Activated CD4-positive, alpha-beta memory T cell treated with anti-CD3 and anti-CD28 coated beads for 36 hours (primary cell): ENCODE results near the gene PACS2. TPM values are rescaled to one million over a fixed set of nuclear protein-coding genes. Genes with fewer than 3 reads are reported as not detected.

Source experiments
- CTCF ChIA-PET: fragments of 350-600 bp; sonication (Branson Sonifier 250); formaldehyde crosslinking; loops from one replicate; lab custom pipeline; 2021; ENCODE audit warnings: antibody characterized with exemption, inconsistent platforms; lab: Charles Lee
- POLR2A ChIA-PET: fragments of 350-600 bp; sonication (Branson Sonifier 250); formaldehyde crosslinking; loops from one replicate; lab custom pipeline; 2021; ENCODE audit warnings: antibody characterized with exemption; lab: Charles Lee
- DNase-seq: peaks from one replicate; pipeline ENCODE4 v3.0.0-alpha.2; 2020
- H3K27ac Mint-ChIP-seq: one replicate; pipeline ENCODE4 v1.8.0; 2021; ENCODE audit warnings: mixed read lengths
- H3K27me3 Mint-ChIP-seq: one replicate; pipeline ENCODE4 v1.8.0; 2021; ENCODE audit warnings: mixed read lengths
- H3K36me3 Mint-ChIP-seq: one replicate; pipeline ENCODE4 v1.8.0; 2021; ENCODE audit warnings: mixed read lengths
- H3K4me1 Mint-ChIP-seq: one replicate; pipeline ENCODE4 v1.8.0; 2021; ENCODE audit warnings: low read depth, mixed read lengths
- H3K4me3 Mint-ChIP-seq: one replicate; pipeline ENCODE4 v1.8.0; 2021; ENCODE audit warnings: mild to moderate bottlenecking, mixed read lengths
- H3K9me3 Mint-ChIP-seq: one replicate; pipeline ENCODE4 v1.8.0; 2021; ENCODE audit warnings: mixed read lengths
- intact Hi-C: fragments of 100-400 bp; cut with micrococcal nuclease; formaldehyde crosslinking; loops from one replicate; pipeline ENCODE4 v1.15.1; 2023
- total RNA-seq, 2 experiments: library from RNA; stranded (reverse); gene quantifications; one replicate each; pipeline ENCODE4 v1.2.3, GENCODE V29; 2021

Gene PACS2
- total RNA-seq, 2 experiments from 2014 or later = 32.3 to 36.6 TPM

GRCh38 chr14:105440554-105440900 is 126.0 kb downstream of the PACS2 start:
- CTCF ChIA-PET = no interaction called here
- Mint-ChIP-seq H3K36me3 (peaks cover 3% of the 10 kb centered on the region), H3K9me3 (no peaks in the 10 kb centered on the region), H3K27me3 (no peaks in the 10 kb centered on the region), H3K4me1 (peaks cover 3% of the 10 kb centered on the region), H3K27ac (no peak overlapping the region), H3K4me3 (no peak overlapping the region)
- intact Hi-C loops = no loop called here
- POLR2A ChIA-PET = no interaction called here
- DNase-seq = no peak

GRCh38 chr14:105440992-105441391 is 126.4 kb downstream of the PACS2 start:
- no peak for DNase-seq
- Mint-ChIP-seq H3K27me3 (no peaks in the 10 kb centered on the region), H3K9me3 (no peaks in the 10 kb centered on the region), H3K36me3 (peaks cover 3% of the 10 kb centered on the region), H3K4me1 (peaks cover 3% of the 10 kb centered on the region), H3K4me3 (no peak overlapping the region), H3K27ac (no peak overlapping the region)
- intact Hi-C loops = no loop called here
- CTCF ChIA-PET = no interaction called here
- POLR2A ChIA-PET = no interaction called here

GRCh38 chr14:105442125-105442524 is 127.6 kb downstream of the PACS2 start:
- ChIA-PET CTCF (no interaction called here), POLR2A (no interaction called here)
- Mint-ChIP-seq H3K9me3 (no peaks in the 10 kb centered on the region), H3K27me3 (no peaks in the 10 kb centered on the region), H3K4me3 (no peak overlapping the region), H3K27ac (no peak overlapping the region), H3K36me3 (peaks cover 3% of the 10 kb centered on the region), H3K4me1 (no peaks in the 10 kb centered on the region)
- no peak for DNase-seq
- intact Hi-C loops = no loop called here

GRCh38 chr14:105442834-105443233 is 128.3 kb downstream of the PACS2 start:
- no peak overlapping the region for H3K27ac Mint-ChIP-seq
- no peak for DNase-seq
- no peaks in the 10 kb centered on the region for H3K4me1 Mint-ChIP-seq
- H3K9me3 Mint-ChIP-seq = no peaks in the 10 kb centered on the region
- CTCF ChIA-PET = no interaction called here
- POLR2A ChIA-PET = no interaction called here
- intact Hi-C loops = no loop called here
- H3K4me3 Mint-ChIP-seq = no peak overlapping the region
- H3K36me3 Mint-ChIP-seq = peaks cover 3% of the 10 kb centered on the region
- H3K27me3 Mint-ChIP-seq = no peaks in the 10 kb centered on the region

- no peaks in the 10 kb centered on the region for H3K27me3 Mint-ChIP-seq
- H3K9me3 Mint-ChIP-seq = no peaks in the 10 kb centered on the region
- no peak overlapping the region for H3K4me3 Mint-ChIP-seq
- peaks cover 3% of the 10 kb centered on the region for H3K36me3 Mint-ChIP-seq
- ChIA-PET CTCF (interaction anchor here (0.8 to 1.4 kb wide), 2 partner anchors 74 to 309 kb away, joined by 3 to 5 read pairs; no protein-coding TSS in a partner anchor), POLR2A (no interaction called here)
- no peak for DNase-seq
- H3K27ac Mint-ChIP-seq = no peak overlapping the region
- intact Hi-C loops = no loop called here
- H3K4me1 Mint-ChIP-seq = no peaks in the 10 kb centered on the region
Measured at GRCh38 chr14:105444859-105445258, 130.3 kb downstream of the PACS2 start.

GRCh38 chr14:105445290-105445689 is 130.7 kb downstream of the PACS2 start:
- DNase-seq = no peak
- ChIA-PET POLR2A (interaction anchor here (0.5 kb wide), 1 partner anchor 17 kb away, joined by 3 read pairs; no protein-coding TSS in a partner anchor), CTCF (interaction anchor here (0.8 to 1.4 kb wide), 2 partner anchors 74 to 310 kb away, joined by 3 to 5 read pairs; no protein-coding TSS in a partner anchor)
- Mint-ChIP-seq H3K4me3 (no peak overlapping the region), H3K4me1 (no peaks in the 10 kb centered on the region), H3K27me3 (no peaks in the 10 kb centered on the region), H3K36me3 (peaks cover 6% of the 10 kb centered on the region), H3K9me3 (no peaks in the 10 kb centered on the region), H3K27ac (no peak overlapping the region)
- intact Hi-C loops = no loop called here

- no peak for DNase-seq
- CTCF ChIA-PET = no interaction called here
- Mint-ChIP-seq H3K27ac (no peak overlapping the region), H3K36me3 (peaks cover 8% of the 10 kb centered on the region), H3K4me1 (no peaks in the 10 kb centered on the region), H3K9me3 (no peaks in the 10 kb centered on the region), H3K27me3 (no peaks in the 10 kb centered on the region), H3K4me3 (no peak overlapping the region)
- intact Hi-C loops = no loop called here
- POLR2A ChIA-PET = interaction anchor here (0.5 kb wide), 1 partner anchor 18 kb away, joined by 3 read pairs; no protein-coding TSS in a partner anchor
Measured at GRCh38 chr14:105445901-105446845, 131.6 kb downstream of the PACS2 start.

GRCh38 chr14:105446971-105447370 is 132.4 kb downstream of the PACS2 start:
- ChIA-PET CTCF (interaction anchor here (0.8 to 1.9 kb wide), 3 partner anchors 43 to 76 kb away, joined by 3 to 12 read pairs (median 12); no protein-coding TSS in a partner anchor), POLR2A (no interaction called here)
- Mint-ChIP-seq H3K27ac (no peak overlapping the region), H3K4me1 (no peaks in the 10 kb centered on the region), H3K27me3 (no peaks in the 10 kb centered on the region), H3K36me3 (peaks cover 7% of the 10 kb centered on the region), H3K4me3 (no peak overlapping the region), H3K9me3 (no peaks in the 10 kb centered on the region)
- DNase-seq = no peak
- intact Hi-C loops = no loop called here

Other genes starting within 250 kb of the PACS2 start
- 10 to 100 TPM; 33.4 to 34.2 TPM for gene GPR132, start 249.3 kb upstream of the PACS2 start, total RNA-seq
- gene JAG2, start 146.0 kb upstream of the PACS2 start, total RNA-seq = 1 to 10 TPM; 1.6 to 2.4 TPM
- 10 to 100 TPM; 14.7 to 14.8 TPM for gene NUDT14, start 133.4 kb upstream of the PACS2 start, total RNA-seq
- 10 to 100 TPM; 38.5 to 39.5 TPM for gene BTBD6, start 66.2 kb upstream of the PACS2 start, total RNA-seq
- 10 to 100 TPM; 25.5 to 27.4 TPM for gene BRF1, start 13.7 kb upstream of the PACS2 start, total RNA-seq
- under 1 TPM; 0.83 to 0.90 TPM for gene TEX22, start 83.8 kb downstream of the PACS2 start, total RNA-seq
- gene MTA1, start 105.1 kb downstream of the PACS2 start, total RNA-seq = 100 to 1,000 TPM; 107 to 109 TPM
- 1 to 10 TPM; 2.7 to 2.8 TPM for gene CRIP2, start 160.1 kb downstream of the PACS2 start, total RNA-seq
- gene CRIP1, start 172.1 kb downstream of the PACS2 start, total RNA-seq = 100 to 1,000 TPM; 390 to 397 TPM
- gene TEDC1, start 176.5 kb downstream of the PACS2 start, total RNA-seq = 10 to 100 TPM; 40.2 to 44.8 TPM
- gene TMEM121, start 211.8 kb downstream of the PACS2 start, total RNA-seq = 10 to 100 TPM in 1 of 2 experiments, 1 to 10 TPM in 1; 9.7 to 10.2 TPM